Testis (tissue), 3 donors: ENCODE data around the gene JADE2. TPM values are rescaled to one million over a fixed set of nuclear protein-coding genes. Genes with fewer than 3 reads are reported as not detected.

Experiments used
- DNase-seq: peaks from one replicate; pipeline ENCODE4 v3.0.0-alpha.2; 2019
- H3K27ac ChIP-seq, 2 donors: fragments of 200-600 bp; sonication (generic); one replicate each; pipeline ENCODE4 v1.5.1; 2019
- H3K27me3 ChIP-seq: fragments of 200-600 bp; sonication (generic); one replicate; pipeline ENCODE4 v1.5.1; 2019
- H3K36me3 ChIP-seq: fragments of 200-600 bp; sonication (generic); one replicate; pipeline ENCODE4 v1.5.1; 2017; ENCODE audit warnings: low read depth; ENCODE audit errors: missing control alignments
- H3K4me1 ChIP-seq: fragments of 200-600 bp; sonication (generic); one replicate; pipeline ENCODE4 v1.5.1; 2019
- H3K4me3 ChIP-seq, 2 donors: fragments of 200-600 bp; sonication (generic); one replicate each; pipeline ENCODE4 v1.5.1; 2017 to 2019
- H3K9me3 ChIP-seq: fragments of 200-600 bp; sonication (generic); one replicate; pipeline ENCODE4 v1.5.1; 2017
- POLR2A ChIP-seq: fragments of 450-650 bp; IDR thresholded peaks from one replicate; pipeline ENCODE4 v1.6.1; 2017; ENCODE audit warnings: antibody characterized with exemption, mild to moderate bottlenecking, moderate library complexity
- WGBS, 2 donors: methylation state at CpG; one replicate each; pipeline ENCODE4 v1.1.5; 2018; 5-methylcytosine and 5-hydroxymethylcytosine counted together
- intact Hi-C: fragments of 100-400 bp; cut with DNase I; formaldehyde crosslinking; loops from one replicate; pipeline ENCODE4 v1.15.1; 2023; ENCODE audit warnings: low total_unique reads
- polyA plus RNA-seq: library from polyadenylated mRNA; stranded (reverse); fragments of 350-450 nt; fragmentation: Illumina TruSeq; extraction: RNeasy Lipid Tissue Mini Kit (QIAGEN cat#74804); gene quantifications from one replicate; pipeline ENCODE4 v1.2.3, GENCODE V29; 2014; ENCODE audit warnings: low read depth, low replicate concordance; ENCODE audit not compliant: insufficient read depth
- total RNA-seq, 2 donors: library from RNA; depleted of rRNA; stranded (reverse); fragments of >200 nt; gene quantifications; one replicate each; pipeline ENCODE4 v1.2.3, GENCODE V29; 2016
- TF ChIP-seq, protein P1 (sequence below), 3 experiments: fragments of 450-650 bp in 2 of 3; fragments of 200-600 bp in 1 of 3; sonication (generic) in 1 of 3; IDR thresholded peaks; one replicate each; pipeline ENCODE4 v1.5.1; 2016 to 2019; ENCODE audit warnings: antibody characterized with exemption in 3 of 3, mild to moderate bottlenecking in 2 of 3, moderate library complexity in 1 of 3

Gene JADE2
- total and polyA plus RNA-seq, 3 donors from 2014 or later: 26.0 to 67.2 (median 54.5) TPM

DNA sequence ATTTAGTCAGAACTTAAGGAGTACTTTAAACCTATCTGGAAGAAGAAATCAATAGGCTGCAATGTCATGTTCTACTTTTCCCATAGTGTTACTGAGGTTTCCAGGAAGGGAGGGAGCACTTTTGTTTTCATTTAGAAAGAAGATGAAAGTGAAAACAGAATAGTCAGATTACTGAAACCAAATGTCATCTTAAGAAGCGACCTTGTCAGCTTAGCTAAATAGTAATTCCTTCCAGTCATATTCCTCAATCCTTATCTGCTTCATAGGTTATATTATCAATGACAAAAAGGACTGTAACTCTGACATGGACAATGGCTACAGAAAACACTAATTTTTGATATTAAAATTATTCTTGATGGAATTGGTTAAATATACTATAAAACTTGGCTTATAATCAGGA is 79.4 kb downstream of the JADE2 start:
- 84 to 91% methylated on average over 1 of the region's 1 CpG for WGBS, 2 donors
- no peaks in the 10 kb centered on the region for H3K27me3 ChIP-seq
- no peak overlapping the region for H3K27ac ChIP-seq
- no peak for DNase-seq
- H3K36me3 ChIP-seq: no peaks in the 10 kb centered on the region
- no peaks in the 10 kb centered on the region for H3K4me1 ChIP-seq
- H3K4me3 ChIP-seq: no peak overlapping the region
- intact Hi-C loops: no loop called here
- TF ChIP-seq, protein P1, sequence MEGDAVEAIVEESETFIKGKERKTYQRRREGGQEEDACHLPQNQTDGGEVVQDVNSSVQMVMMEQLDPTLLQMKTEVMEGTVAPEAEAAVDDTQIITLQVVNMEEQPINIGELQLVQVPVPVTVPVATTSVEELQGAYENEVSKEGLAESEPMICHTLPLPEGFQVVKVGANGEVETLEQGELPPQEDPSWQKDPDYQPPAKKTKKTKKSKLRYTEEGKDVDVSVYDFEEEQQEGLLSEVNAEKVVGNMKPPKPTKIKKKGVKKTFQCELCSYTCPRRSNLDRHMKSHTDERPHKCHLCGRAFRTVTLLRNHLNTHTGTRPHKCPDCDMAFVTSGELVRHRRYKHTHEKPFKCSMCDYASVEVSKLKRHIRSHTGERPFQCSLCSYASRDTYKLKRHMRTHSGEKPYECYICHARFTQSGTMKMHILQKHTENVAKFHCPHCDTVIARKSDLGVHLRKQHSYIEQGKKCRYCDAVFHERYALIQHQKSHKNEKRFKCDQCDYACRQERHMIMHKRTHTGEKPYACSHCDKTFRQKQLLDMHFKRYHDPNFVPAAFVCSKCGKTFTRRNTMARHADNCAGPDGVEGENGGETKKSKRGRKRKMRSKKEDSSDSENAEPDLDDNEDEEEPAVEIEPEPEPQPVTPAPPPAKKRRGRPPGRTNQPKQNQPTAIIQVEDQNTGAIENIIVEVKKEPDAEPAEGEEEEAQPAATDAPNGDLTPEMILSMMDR (IDR thresholded peaks at IDR 0.05): no peak
- TF ChIP-seq POLR2A: no peak
- H3K9me3 ChIP-seq: no peaks in the 10 kb centered on the region

DNA sequence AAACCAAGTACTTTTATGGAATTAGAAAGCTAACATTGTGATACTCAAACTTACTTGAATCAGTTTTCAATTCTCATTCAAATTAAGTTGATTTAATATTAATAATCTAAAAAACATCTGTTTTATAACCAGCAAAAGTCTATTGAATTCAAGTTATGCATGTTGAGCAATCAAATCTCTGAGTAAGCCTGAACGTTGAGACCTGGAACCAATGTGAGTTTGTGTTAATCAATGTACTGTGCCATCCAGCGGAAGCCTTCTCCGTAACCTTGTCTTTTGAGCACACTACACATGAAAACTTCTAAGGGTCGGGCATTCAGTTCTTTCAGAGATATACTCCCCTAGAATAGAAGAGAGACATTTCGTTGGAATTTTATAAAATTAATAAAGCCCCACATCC is 81.3 kb downstream of the JADE2 start:
- Histone ChIP-seq H3K27me3 (no peaks in the 10 kb centered on the region), H3K4me1 (no peaks in the 10 kb centered on the region), H3K36me3 (no peaks in the 10 kb centered on the region), H3K27ac (no peak overlapping the region), H3K9me3 (no peaks in the 10 kb centered on the region), H3K4me3 (no peak overlapping the region)
- intact Hi-C loops: no loop called here
- TF ChIP-seq, protein P1 (IDR thresholded peaks at IDR 0.05): no peak
- TF ChIP-seq POLR2A: no peak
- DNase-seq: no peak
- WGBS, 2 donors: 90 to 93% methylated on average over 5 of the region's 5 CpGs

DNA sequence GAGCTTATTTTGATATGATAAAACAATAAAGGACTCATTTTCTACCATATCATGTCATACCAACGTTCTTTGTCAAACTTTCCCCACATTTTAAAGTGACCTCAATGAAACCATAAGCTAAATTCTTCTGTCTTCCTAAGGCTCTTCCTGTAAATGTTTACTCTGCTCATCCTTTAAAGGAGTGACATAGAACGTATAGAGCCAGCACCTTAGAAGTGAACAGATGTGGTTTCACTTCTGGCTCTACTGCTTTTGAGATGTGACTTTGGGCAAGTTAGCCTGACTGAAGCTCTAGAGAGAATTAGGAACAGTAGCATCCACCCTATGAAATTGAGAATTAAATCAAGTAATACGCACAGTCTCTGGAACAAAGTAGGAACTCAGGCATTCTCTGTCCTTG is 83.1 kb downstream of the JADE2 start:
- H3K27ac ChIP-seq: no peak overlapping the region
- TF ChIP-seq, protein P1 (IDR thresholded peaks at IDR 0.05): no peak
- no peak for TF ChIP-seq POLR2A
- no peaks in the 10 kb centered on the region for H3K27me3 ChIP-seq
- intact Hi-C loops: no loop called here
- no peaks in the 10 kb centered on the region for H3K36me3 ChIP-seq
- no peaks in the 10 kb centered on the region for H3K9me3 ChIP-seq
- WGBS, 2 donors: 80 to 88% methylated on average over 3 of the region's 3 CpGs
- H3K4me3 ChIP-seq: no peak overlapping the region
- no peaks in the 10 kb centered on the region for H3K4me1 ChIP-seq
- no peak for DNase-seq

DNA sequence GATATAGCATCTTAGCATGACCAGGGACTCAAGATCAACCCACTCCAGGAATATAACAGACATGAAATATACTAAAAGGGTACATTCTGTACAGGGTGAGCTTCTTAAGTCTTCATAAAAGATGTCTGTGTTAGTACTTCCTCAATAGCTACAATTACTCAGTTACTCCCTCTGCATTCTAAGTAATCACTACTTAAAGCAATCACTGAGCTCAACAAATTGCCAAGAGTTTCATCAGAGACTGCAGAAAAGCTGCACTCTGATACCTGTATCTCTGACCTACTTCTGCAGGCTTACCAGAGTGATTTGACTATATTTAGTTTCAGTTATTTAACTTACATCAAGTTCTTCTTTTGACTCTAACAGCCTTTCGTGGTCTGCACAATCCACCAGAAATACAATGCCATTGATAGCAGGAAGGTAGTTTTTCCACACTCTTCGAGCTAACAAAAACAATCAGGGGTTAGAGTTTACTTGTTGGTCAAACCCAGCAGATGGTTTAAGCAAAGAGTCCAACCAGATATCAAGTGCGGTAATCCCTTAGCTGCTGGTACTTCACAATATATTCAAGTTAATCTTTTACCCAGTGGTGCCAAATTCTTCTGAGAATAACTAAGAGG is 83.9 kb downstream of the JADE2 start:
- DNase-seq: no peak
- Histone ChIP-seq H3K9me3 (no peaks in the 10 kb centered on the region), H3K27me3 (no peaks in the 10 kb centered on the region), H3K27ac (no peak overlapping the region), H3K4me3 (no peak overlapping the region), H3K36me3 (no peaks in the 10 kb centered on the region), H3K4me1 (no peaks in the 10 kb centered on the region)
- TF ChIP-seq, protein P1 (IDR thresholded peaks at IDR 0.05): no peak
- no peak for TF ChIP-seq POLR2A
- intact Hi-C loops: no loop called here
- WGBS, 2 donors: 87 to 89% methylated on average over 3 of the region's 3 CpGs

DNA sequence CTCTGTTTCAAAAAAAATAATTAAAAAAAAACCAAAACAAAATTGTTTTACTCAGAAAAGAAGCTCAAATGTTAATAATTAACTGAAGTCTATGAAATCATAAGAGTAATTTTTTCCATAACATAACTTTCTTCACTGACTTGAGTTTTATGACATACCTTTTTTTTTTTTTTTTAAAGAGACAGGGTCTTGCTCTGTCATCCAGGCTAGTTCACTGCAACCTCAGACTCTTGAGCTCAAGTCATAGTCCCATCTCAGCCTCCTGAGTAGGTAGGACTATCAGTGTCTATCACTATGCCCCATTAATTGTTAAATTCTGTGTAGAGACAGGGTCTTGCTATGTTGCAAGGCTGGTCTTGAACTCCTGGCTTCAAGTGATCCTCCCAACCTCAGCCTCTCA is 85.3 kb downstream of the JADE2 start:
- TF ChIP-seq, protein P1 (IDR thresholded peaks at IDR 0.05): no peak
- TF ChIP-seq POLR2A: no peak
- Histone ChIP-seq H3K27ac (no peak overlapping the region), H3K27me3 (no peaks in the 10 kb centered on the region), H3K4me3 (no peak overlapping the region), H3K4me1 (no peaks in the 10 kb centered on the region), H3K9me3 (no peaks in the 10 kb centered on the region), H3K36me3 (no peaks in the 10 kb centered on the region)
- intact Hi-C loops: no loop called here
- no peak for DNase-seq
